Left cardiac atrium (tissue), 4 donors: Measurements from ENCODE around the gene CACNG6. TPM values are rescaled to one million over a fixed set of nuclear protein-coding genes. Genes with fewer than 3 reads are reported as not detected.

Experiments
- ATAC-seq, 2 donors: fragments of 200-7000 bp; cut with Tn5 transposase; one replicate each; pipeline ENCODE4 v1.9.1; 2020; ENCODE audit warnings: mild to moderate bottlenecking in 2 of 2, moderate library complexity in 2 of 2
- DNase-seq: peaks from one replicate; pipeline ENCODE4 v3.0.0-alpha.2; 2020
- intact Hi-C, 2 donors: fragments of 100-400 bp; cut with DNase I; formaldehyde crosslinking; loops; one replicate each; pipeline versions ENCODE4 v1.14.1 to v1.15.1; 2022 to 2023
- total RNA-seq, 2 donors: library from RNA; stranded (reverse); fragmentation: NEBNext Ultra II Directional; extraction: Animal tissue kit (Norgen Biotek cat#: 25700); gene quantifications; one replicate each; pipeline ENCODE4 v1.2.1, GENCODE V29; 2021
- donor health status: DM: no; HTN: yes; CAD: no.
- donor health status: DM: no; HTN: yes; CAD: no; lungs with severe emphysema.
- donor health status: DM: yes; HTN: yes; CAD: no.
- donor health status: Dilated cardiomyopathy.

CACNG6 gene
- total RNA-seq, 2 donors from 2014 or later = 0.21 TPM; not detected in 1

- intact Hi-C loops = no loop called here
- ATAC-seq (no peak), DNase-seq (no peak)
These were observed 1.4 kb downstream of the CACNG6 start for GRCh38 chr19:53992815-53993214.

GRCh38 chr19:53993448-53993847, 2.0 kb downstream of the CACNG6 start:
- intact Hi-C loops = no loop called here
- no peak for DNase-seq
- no peak for ATAC-seq

GRCh38 chr19:53994811-53995210, 3.4 kb downstream of the CACNG6 start:
- intact Hi-C loops = no loop called here
- ATAC-seq (no peak), DNase-seq (no peak)

- ATAC-seq (no peak), DNase-seq (no peak)
- intact Hi-C loops = no loop called here
These were observed 6.8 kb downstream of the CACNG6 start for GRCh38 chr19:53998223-53998622.

- DNase-seq (no peak), ATAC-seq (no peak)
- intact Hi-C loops = no loop called here
These were observed 8.3 kb downstream of the CACNG6 start for GRCh38 chr19:53999694-54000093.

- DNase-seq (no peak), ATAC-seq (no peak)
- intact Hi-C loops = no loop called here
These were observed 10.1 kb downstream of the CACNG6 start for GRCh38 chr19:54001496-54001895.

GRCh38 chr19:54002495-54003315, 11.3 kb downstream of the CACNG6 start:
- DNase-seq (no peak), ATAC-seq (no peak)
- intact Hi-C loops = no loop called here

- intact Hi-C loops = no loop called here
- DNase-seq (no peak), ATAC-seq (no peak)
These were observed 18.0 kb downstream of the CACNG6 start for GRCh38 chr19:54009440-54009839.

GRCh38 chr19:54010474-54010873, 19.0 kb downstream of the CACNG6 start:
- intact Hi-C loops = no loop called here
- ATAC-seq = no peak

GRCh38 chr19:54011507-54012211, 20.2 kb downstream of the CACNG6 start:
- ATAC-seq (no peak), DNase-seq (no peak)
- intact Hi-C loops = no loop called here

More at GRCh38 chr19:54010474-54010873, 19.0 kb downstream of the CACNG6 start:
- DNase-seq = no peak

GRCh38 chr19:54013866-54014265, 22.4 kb downstream of the CACNG6 start:
- intact Hi-C loops = no loop called here
- no peak for DNase-seq
- no peak for ATAC-seq

- DNase-seq (no peak), ATAC-seq (no peak)
- intact Hi-C loops = no loop called here
These were observed 23.6 kb downstream of the CACNG6 start for GRCh38 chr19:54014920-54015560.

- intact Hi-C loops = no loop called here
- ATAC-seq = no peak
These were observed 25.8 kb downstream of the CACNG6 start for GRCh38 chr19:54017261-54017660.

GRCh38 chr19:54021363-54021762, 29.9 kb downstream of the CACNG6 start:
- DNase-seq (no peak), ATAC-seq (no peak)
- intact Hi-C loops = loop anchor here (5.0 to 10.0 kb wide), 4 partner anchors 117 to 229 kb away; partner anchors contain the start of gene CACNG7 (in 2 of the 2)

More at GRCh38 chr19:54017261-54017660, 25.8 kb downstream of the CACNG6 start:
- DNase-seq = no peak

- ATAC-seq (no peak), DNase-seq (no peak)
- intact Hi-C loops = loop anchor here (5.0 to 10.0 kb wide), 4 partner anchors 117 to 230 kb away; partner anchors contain the start of gene CACNG7 (in 2 of the 2)
These were observed 30.5 kb downstream of the CACNG6 start for GRCh38 chr19:54021932-54022331.

- ATAC-seq = no peak
- DNase-seq = no peak
- intact Hi-C loops = loop anchor here (5.0 to 10.0 kb wide), 4 partner anchors 118 to 231 kb away; partner anchors contain the start of gene CACNG7 (in 2 of the 2)
These were observed 31.8 kb downstream of the CACNG6 start for GRCh38 chr19:54023191-54023590.

- no peak for DNase-seq
- no peak for ATAC-seq
- intact Hi-C loops = loop anchor here (5.0 to 10.0 kb wide), 4 partner anchors 120 to 232 kb away; partner anchors contain the start of gene CACNG7 (in 2 of the 2)
These were observed 33.2 kb downstream of the CACNG6 start for GRCh38 chr19:54024660-54025059.

GRCh38 chr19:54026656-54027055, 35.2 kb downstream of the CACNG6 start:
- DNase-seq = no peak

GRCh38 chr19:54029301-54029700, 37.9 kb downstream of the CACNG6 start:
- no peak for ATAC-seq
- DNase-seq = no peak
- intact Hi-C loops = loop anchor here (10.0 kb wide), 2 partner anchors 124 to 224 kb away; partner anchors contain the start of gene CACNG7 (in 2 of the 2)

More at GRCh38 chr19:54026656-54027055, 35.2 kb downstream of the CACNG6 start:
- intact Hi-C loops = loop anchor here (10.0 kb wide), 2 partner anchors 122 to 222 kb away; partner anchors contain the start of gene CACNG7 (in 2 of the 2)
- no peak for ATAC-seq
